Lower lobe of right lung (tissue), 2 donors: Measurements from ENCODE around the gene FTCDNL1. TPM values are rescaled to one million over a fixed set of nuclear protein-coding genes. Genes with fewer than 3 reads are reported as not detected.
A peak's percentile ranks its signal among the peaks of the same experiment; 100 is the strongest.

Source experiments
- ATAC-seq, 2 donors: fragments of 200-7000 bp; cut with Tn5 transposase; one replicate each; pipeline ENCODE4 v1.9.1; 2020 to 2022; ENCODE audit warnings: mild to moderate bottlenecking in 2 of 2, moderate library complexity in 2 of 2
- DNase-seq: peaks from one replicate; pipeline ENCODE4 v3.0.0-alpha.2; 2020
- H3K27ac ChIP-seq: fragments of 200-600 bp; one replicate; pipeline ENCODE4 v1.8.0; 2022
- H3K27me3 ChIP-seq: fragments of 200-600 bp; one replicate; pipeline ENCODE4 v1.8.0; 2022; ENCODE audit warnings: low read depth
- H3K36me3 ChIP-seq: fragments of 200-600 bp; one replicate; pipeline ENCODE4 v1.8.0; 2022; ENCODE audit warnings: mild to moderate bottlenecking
- H3K4me1 ChIP-seq: fragments of 200-600 bp; one replicate; pipeline ENCODE4 v1.8.0; 2022
- H3K4me3 ChIP-seq: fragments of 200-600 bp; one replicate; pipeline ENCODE4 v1.8.0; 2022; ENCODE audit warnings: mild to moderate bottlenecking
- H3K9me3 ChIP-seq: fragments of 200-600 bp; one replicate; pipeline ENCODE4 v1.8.0; 2022
- CTCF ChIP-seq: fragments of 200-600 bp; IDR thresholded peaks from one replicate; pipeline ENCODE4 v1.8.0; 2022; ENCODE audit warnings: antibody characterized with exemption, mild to moderate bottlenecking
- intact Hi-C: fragments of 100-400 bp; cut with DNase I; formaldehyde crosslinking; loops from one replicate; pipeline ENCODE4 v1.11.0; 2022
- total RNA-seq: library from RNA; stranded (reverse); fragmentation: NEBNext Ultra II Directional; extraction: Animal tissue kit (Norgen Biotek cat#: 25700); gene quantifications from one replicate; pipeline ENCODE4 v1.2.1, GENCODE V29; 2021
- donor health status: DM: no; HTN: yes; CAD: no; lungs with severe emphysema.

FTCDNL1 gene
- total RNA-seq, 1 donor from 2014 or later: 3.7 TPM

GRCh38 chr2:199743415-199744120, 107.4 kb downstream of the FTCDNL1 start:
- intact Hi-C loops: no loop called here
- ATAC-seq: no peak

GRCh38 chr2:199742884-199743283, 108.1 kb downstream of the FTCDNL1 start:
- Histone ChIP-seq H3K27me3 (no peaks in the 10 kb centered on the region), H3K4me3 (no peak overlapping the region), H3K36me3 (no peaks in the 10 kb centered on the region), H3K27ac (no peak overlapping the region), H3K4me1 (peaks cover 21% of the 10 kb centered on the region), H3K9me3 (no peaks in the 10 kb centered on the region)
- no peak for TF ChIP-seq CTCF
- intact Hi-C loops: no loop called here
- no peak for DNase-seq
- no peak for ATAC-seq

More at GRCh38 chr2:199743415-199744120, 107.4 kb downstream of the FTCDNL1 start:
- no peak overlapping the region for H3K4me3 ChIP-seq
- H3K27me3 ChIP-seq: no peaks in the 10 kb centered on the region
- no peak for DNase-seq
- no peaks in the 10 kb centered on the region for H3K36me3 ChIP-seq
- H3K27ac ChIP-seq: no peak overlapping the region
- TF ChIP-seq CTCF: no peak
- no peaks in the 10 kb centered on the region for H3K9me3 ChIP-seq
- H3K4me1 ChIP-seq: peaks cover 17% of the 10 kb centered on the region

GRCh38 chr2:199740111-199740428, 110.9 kb downstream of the FTCDNL1 start:
- no peaks in the 10 kb centered on the region for H3K9me3 ChIP-seq
- no peaks in the 10 kb centered on the region for H3K27me3 ChIP-seq
- no peak for ATAC-seq
- no peaks in the 10 kb centered on the region for H3K36me3 ChIP-seq
- no peak overlapping the region for H3K27ac ChIP-seq
- no peak for DNase-seq
- H3K4me1 ChIP-seq: peaks cover 21% of the 10 kb centered on the region
- no peak for TF ChIP-seq CTCF
- intact Hi-C loops: no loop called here
- H3K4me3 ChIP-seq: no peak overlapping the region

- Histone ChIP-seq H3K9me3 (no peaks in the 10 kb centered on the region), H3K4me1 (peaks cover 21% of the 10 kb centered on the region), H3K27ac (no peak overlapping the region), H3K27me3 (no peaks in the 10 kb centered on the region), H3K36me3 (no peaks in the 10 kb centered on the region), H3K4me3 (no peak overlapping the region)
- intact Hi-C loops: no loop called here
- TF ChIP-seq CTCF: peak; percentile 94
- DNase-seq: peak; percentile 81
- peak; percentile 83 to 87 for ATAC-seq
These were observed 111.4 kb downstream of the FTCDNL1 start for GRCh38 chr2:199739413-199740110.

- intact Hi-C loops: no loop called here
- DNase-seq (no peak), ATAC-seq (peak; percentile 74 to 84)
- Histone ChIP-seq H3K4me1 (peaks cover 21% of the 10 kb centered on the region), H3K27me3 (no peaks in the 10 kb centered on the region), H3K9me3 (no peaks in the 10 kb centered on the region), H3K36me3 (no peaks in the 10 kb centered on the region), H3K27ac (no peak overlapping the region), H3K4me3 (no peak overlapping the region)
- no peak for TF ChIP-seq CTCF
These were observed 112.1 kb downstream of the FTCDNL1 start for GRCh38 chr2:199738727-199739412.
